UCSD-AML1 (cell line): ENCODE data around the gene PLEKHO2.
"Not testable (repeated sequence)": the region's sequence is repeated elsewhere in the genome, so short reads cannot be mapped to it uniquely, and the experiment has no call there.

Experiments
- DNase-seq: peaks from one replicate; lab custom pipeline; 2025; ENCODE audit not compliant: unreplicated experiment; lab: John Stamatoyannopoulos, UW

Gene PLEKHO2, protein sequence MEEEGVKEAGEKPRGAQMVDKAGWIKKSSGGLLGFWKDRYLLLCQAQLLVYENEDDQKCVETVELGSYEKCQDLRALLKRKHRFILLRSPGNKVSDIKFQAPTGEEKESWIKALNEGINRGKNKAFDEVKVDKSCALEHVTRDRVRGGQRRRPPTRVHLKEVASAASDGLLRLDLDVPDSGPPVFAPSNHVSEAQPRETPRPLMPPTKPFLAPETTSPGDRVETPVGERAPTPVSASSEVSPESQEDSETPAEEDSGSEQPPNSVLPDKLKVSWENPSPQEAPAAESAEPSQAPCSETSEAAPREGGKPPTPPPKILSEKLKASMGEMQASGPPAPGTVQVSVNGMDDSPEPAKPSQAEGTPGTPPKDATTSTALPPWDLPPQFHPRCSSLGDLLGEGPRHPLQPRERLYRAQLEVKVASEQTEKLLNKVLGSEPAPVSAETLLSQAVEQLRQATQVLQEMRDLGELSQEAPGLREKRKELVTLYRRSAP

DNA sequence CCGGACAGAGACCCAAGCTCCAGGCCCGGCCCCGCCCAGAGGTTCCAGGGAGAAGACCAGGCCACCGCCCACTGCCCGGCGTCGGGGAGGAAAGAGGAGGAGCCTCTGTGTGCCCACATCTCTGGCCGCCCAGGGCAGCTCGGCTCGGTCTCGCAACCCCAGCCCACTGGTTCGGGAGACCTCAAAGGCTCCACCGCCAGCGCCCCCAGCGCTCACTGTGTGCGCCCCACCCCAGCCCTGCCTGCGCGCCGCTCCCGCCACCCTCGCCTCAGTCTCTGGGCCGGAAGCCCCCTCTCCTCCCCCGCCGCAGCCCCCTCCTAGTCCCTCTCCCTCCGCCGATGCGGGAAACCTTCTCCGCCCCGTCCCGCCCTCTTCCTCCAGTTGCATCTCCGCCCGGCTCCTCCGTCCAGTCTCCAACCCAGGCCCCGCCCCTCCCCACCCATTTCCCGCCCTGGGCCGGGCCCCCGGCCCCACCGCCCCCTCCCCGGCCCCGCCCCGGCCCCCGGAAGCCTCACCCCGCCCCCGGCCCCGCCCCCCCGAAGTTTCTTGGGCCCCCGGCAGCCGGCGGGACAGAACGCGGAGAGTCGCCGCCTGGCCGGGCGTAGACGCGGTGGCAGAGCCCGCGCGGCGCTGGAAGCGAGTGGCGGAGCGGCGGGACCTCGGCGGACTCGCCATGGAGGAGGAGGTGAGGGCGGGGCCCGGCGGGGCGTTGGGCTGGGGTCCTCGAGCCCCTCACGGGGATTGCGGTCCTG lies at the start of gene PLEKHO2:
PLEKHO2 (plus strand) TSS at position 572 of the 752 bp plus-strand sequence; CDS start at position 674, 102 bp downstream.
- DNase-seq = peak; percentile 98

DNA sequence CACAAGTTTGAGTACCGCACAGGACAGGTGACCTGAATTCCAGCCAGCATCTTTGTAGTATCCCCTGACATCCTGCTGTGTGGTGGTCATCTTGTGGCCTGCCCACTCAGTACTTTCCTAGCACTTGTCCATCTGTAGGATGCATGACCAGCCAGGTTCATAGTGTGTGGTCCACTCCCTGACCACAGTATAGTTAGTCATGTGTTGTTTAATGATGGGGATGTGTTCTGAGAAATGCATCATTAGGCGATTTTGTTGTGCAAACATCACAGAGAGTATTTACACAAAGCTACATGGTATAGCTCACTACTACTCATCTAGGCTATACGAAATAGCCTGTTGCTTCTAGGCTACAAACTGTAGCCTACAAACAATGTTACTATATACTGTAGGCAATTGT lies 49.4 kb upstream of the PLEKHO2 start:
- DNase-seq = no peak

DNA sequence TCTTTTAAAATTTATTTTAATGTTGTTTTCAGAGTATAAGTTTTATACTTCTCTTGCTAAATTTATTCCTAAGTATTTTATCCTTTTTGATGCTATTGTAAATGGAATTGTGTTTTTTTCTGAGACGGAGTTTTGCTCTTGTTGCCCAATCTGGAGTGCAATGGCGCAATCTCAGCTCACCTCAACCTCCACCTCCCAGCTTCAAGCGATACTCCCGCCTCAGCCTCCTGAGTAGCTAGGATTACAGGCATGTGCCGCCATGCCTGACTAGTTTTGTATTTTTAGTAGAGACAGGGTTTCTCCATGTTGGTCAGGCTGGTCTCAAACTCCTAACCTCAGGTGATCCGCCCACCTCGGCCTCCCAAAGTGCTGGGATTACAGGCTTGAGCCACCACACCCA lies 46.4 kb upstream of the PLEKHO2 start:
- DNase-seq = not testable (repeated sequence)

DNA sequence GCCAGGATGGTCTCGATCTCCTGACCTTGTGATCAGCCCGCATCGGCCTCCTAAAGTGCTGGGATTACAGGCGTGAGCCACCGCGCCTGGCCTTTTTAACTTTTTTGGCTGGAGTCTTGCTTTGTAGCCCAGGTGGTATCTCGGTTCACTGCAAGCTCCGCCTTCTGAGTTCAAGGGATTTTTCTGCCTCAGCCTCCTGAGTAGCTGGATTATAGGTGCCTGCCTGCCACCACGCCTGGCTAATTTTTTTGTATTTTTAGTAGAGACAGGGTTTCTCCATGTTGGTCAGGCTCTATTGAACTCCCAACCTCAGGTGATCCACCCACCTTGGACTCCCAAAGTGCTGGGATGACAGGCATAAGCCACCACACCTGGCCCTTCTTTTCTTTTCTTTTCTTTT lies 45.8 kb upstream of the PLEKHO2 start:
- DNase-seq = not testable (repeated sequence)

DNA sequence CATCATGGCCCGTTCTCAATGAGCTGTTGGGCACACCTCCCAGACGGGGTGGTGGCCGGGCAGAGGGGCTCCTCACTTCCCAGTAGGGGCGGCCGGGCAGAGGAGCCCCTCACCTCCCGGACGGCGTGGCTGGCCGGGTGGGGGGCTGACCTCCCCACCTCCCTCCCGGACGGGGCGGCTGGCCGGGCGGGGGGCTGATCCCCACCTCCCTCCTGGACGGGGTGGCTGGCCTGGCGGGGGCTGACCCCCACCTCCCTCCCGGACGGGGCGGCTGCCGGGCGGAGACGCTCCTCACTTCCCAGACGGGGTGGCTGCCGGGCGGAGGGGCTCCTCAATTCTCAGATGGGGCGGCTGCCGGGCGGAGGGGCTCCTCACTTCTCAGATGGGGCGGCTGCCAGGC lies 42.8 kb upstream of the PLEKHO2 start:
- not testable (repeated sequence) for DNase-seq

DNA sequence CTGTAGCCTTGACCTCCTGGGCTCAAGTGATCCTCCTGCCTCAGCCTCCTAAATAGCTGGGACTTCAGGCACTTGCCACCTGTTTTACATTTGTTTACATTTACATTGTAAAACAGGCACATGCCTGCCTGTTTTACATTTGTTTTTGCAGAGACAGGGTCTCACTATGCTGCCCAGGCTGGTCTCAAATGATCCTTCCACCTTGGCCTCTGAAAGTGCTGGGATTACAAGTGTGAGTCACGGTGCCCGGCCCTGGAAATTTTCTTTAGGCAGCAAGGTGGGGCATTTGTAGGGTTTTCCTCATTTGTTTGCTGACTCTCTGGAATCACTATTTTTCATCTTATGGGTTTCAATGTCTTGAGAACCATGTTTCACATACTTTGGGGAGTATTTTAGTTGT lies 41.2 kb upstream of the PLEKHO2 start:
- DNase-seq = no peak

DNA sequence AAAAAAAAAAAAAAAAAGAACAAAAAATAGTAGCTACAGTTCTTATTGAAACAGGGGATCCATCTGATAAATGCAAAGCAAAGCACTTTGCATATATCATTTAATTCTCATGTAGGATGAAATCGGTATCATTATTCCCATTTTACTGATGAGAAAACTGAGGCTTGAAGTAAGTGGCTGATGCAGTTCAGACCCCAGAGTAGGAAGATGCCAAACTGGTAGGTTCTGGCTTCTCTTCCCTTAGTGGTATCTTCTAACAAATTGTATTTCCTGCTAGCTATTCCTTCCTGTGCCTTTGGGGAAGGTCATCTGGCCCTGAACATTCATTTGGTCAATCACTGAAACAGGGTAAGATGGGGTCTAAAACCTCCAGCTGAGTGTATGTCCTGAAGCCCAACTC lies 38.2 kb upstream of the PLEKHO2 start:
- DNase-seq = no peak

DNA sequence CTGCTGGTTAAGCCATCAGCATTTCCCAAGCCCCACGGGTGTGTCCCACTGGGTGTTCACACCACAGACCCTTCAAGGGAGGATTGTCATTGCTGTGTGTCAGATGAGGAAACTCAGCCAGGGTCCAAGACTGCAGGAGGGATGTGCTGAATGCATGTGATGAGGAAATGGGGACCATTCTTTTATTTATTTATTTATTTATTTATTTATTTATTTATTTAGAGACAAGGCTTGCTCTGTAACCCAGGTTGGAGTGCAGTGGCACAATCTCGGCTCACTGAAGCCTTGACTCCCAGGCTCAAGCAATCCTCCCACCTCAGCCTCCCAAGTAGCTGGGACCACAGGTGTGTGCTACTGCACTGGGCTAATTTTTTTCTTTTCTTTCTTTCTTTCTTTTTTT lies 37.1 kb upstream of the PLEKHO2 start:
- DNase-seq = no peak

DNA sequence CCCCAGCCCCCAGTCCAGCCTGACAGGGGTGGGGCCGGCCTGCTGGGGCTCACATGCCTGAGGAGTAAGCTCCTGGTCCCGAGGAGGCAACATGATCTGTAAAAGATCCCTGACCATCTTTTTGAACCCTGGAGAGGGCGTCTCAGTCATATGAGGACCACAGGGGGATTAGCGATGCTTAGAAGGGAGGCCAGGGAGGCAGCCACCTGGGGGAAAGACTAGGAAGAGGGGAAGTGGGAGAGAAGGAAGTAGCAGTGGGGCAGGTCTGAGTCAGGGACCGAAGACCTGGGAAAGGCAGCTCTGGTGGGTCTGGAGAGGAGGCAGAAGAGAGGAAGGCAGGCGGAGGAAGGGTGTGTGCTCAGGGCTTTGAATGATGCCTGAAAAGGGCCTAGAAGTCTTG lies 35.2 kb upstream of the PLEKHO2 start:
- DNase-seq = no peak

DNA sequence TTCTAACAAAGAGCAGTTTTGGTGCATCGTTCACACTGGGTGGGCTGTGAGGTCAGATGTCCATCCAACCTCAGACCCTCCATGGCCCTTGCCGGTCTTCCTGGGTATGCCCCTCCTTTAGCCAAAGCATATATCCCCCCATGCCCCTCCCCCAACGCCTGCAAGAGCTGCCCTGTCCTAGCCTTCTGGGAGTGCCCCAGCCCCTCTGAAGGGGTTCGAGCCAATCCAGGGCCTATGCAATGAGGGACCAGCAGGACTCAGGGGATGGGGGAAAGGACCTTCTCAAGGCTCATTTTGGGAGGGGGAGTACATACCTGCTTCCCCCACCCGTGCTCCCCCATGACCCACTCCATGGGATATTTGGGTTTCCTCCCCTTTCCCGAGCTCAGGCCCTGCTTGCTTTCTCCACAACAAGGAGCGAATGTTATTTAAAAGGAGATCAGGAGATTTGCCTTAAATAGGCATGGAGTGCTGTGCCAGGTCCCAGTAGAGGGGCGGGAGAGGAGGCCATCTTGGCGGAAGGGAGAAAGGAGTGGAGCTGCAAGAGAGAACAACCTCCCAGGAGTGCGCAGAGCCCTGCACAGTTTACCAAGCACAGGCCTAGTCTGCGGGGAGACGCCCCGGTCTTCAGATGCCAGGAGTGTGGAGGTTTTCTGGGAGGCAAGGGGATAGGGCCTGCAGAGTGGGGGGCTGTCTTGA lies 34.5 kb upstream of the PLEKHO2 start:
- DNase-seq = no peak

DNA sequence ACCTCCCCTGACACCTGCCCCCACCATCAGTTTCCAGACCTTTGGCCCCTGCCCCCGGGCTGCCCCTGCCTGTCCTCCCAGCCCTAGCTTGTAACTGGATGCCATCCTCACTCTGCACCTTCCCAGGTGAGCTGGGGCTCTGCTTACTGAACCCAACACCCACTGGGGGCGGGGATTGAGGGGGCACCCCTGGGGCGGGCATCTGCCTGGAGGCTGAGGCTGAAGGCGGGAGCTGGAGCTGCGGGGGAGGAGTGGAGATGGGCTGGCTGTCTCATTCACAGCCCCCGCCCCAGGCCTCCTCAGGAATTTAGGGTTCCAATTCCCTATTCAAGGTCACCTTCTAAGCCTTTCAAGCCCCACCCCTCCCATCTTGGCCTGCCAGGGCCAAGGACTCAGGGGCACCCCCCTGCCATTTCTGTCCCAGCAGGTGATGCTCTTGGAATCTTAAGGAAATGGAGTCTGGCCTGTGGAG lies 33.9 kb upstream of the PLEKHO2 start:
- DNase-seq = no peak

DNA sequence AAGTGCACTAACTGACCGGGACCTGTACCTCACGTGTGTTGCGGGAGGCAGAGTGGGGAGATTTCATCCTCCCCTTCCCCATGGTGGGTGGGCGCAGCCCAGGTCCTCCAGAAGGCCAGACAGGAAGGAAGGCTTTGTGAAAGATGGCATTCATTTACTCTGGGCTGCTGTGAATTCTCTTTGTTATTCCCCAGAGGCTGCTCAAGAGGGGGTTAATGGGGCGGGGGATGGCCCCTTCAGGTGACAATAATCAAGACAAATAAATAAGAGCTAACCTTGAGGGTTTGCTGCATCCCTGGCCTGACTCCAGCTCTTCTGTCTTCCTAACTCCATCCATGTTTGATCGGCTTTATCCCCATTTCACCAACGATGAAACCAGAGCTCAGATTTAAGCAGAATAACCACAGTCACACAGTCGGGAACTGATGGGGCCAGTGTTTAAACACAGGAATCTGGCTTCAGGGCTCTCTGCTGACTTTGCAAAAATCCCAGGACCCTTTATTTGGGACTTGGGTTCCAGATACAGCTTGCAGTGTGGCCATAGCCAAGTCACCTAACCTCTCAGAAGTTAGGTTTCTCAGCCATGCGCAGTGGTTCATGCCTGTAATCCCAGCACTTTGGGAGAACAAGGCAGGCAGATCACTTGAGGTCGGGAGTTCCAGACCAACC lies 32.8 kb upstream of the PLEKHO2 start:
- DNase-seq = no peak

DNA sequence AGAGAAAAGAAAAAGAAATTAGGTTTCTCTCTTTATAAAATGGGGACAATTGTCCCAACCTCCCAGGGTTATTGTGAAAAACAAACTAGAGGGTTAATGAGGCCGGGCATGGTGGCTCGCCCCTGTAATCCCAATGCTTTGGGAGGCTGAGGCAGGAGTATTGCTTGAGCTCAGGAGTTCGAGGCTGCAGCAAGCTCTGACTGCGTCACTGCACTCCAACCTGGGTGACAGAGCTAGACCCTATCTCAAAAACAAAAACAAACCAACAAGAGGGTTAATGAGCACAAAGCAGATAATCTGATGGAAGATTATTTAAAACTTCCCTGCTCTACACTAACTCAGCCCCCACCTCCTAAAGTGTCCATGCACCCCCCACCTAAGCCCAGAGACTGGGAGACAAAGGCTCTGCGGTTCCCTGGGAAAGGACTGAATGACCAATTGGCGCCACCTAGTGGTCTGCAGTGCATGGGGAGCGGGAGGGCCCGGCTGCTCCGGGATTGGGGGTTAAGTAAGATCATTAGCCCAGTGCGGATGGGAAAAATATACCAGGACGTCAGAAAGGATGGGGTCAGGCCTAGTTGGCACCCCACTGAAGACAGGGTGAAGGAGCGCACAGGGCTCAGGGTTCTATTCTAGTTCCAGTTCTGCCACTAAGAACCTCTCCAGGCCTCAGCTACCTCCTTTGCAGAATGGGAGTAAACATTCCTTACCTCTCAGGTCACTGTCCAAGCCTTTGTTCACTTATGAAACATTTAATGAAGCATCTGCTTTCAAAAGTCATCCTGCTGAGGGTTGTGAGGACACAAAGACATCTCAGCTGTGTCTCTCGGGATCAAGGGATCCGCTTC lies 31.8 kb upstream of the PLEKHO2 start:
- DNase-seq = peak; percentile 63

DNA sequence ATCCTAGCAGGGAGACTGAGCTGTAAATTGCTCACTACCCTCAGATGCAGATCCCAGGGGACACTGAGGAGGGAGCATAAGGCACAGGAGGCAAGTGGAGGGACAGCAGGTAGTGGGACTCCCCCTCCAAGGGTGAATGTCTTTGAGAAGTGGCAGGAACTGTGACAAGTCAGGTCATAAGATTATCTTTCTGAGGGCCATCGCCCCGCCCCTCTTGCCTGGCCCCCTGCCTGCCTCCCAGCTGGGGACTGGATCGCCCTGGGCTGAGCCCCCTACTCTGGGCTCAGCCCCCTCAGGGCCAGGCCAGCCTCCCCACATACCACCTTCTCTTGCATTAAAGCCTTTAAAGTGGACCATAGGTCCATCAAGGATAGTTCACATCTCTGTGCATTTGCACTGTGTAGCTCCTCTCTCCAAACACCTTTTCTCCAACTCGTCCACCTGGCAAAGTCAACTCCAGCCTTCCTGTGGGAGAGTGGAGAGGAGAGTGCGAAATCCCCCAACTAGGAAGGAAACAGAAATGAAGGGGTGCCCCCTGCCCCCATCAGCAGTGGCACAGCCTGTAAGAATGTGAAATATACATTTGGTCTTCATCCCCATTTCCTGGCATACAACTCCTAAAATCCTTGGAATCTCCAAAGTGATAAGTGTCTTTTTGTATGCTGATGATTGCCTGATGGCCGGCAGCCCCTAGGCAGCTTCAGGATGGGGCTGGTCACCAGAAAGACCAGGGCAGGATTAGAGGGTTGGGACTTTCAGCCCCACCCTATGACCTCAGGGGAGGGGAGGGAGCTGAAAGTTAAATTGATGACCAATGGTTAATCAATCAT lies 31.0 kb upstream of the PLEKHO2 start:
- no peak for DNase-seq

DNA sequence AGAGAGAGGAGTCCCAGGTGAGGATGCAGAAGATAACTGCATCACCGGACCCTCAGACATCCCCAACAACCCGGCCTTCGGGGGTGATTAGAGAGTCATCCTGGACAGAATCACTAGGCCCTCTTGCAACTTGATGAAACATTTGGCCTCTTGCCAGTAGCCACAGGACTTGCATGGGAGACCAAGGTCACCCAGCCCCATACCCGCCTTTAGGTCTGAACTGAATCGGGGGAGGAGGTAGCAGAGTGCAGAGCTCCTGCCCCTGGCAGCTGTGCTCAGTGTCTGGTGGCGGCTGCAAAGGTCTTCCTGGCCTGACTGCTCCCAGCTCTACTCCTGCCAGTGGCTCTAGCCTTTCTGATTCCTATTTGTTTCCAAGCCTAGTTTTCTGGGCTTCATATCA lies 28.6 kb upstream of the PLEKHO2 start:
- peak; percentile 23 for DNase-seq

DNA sequence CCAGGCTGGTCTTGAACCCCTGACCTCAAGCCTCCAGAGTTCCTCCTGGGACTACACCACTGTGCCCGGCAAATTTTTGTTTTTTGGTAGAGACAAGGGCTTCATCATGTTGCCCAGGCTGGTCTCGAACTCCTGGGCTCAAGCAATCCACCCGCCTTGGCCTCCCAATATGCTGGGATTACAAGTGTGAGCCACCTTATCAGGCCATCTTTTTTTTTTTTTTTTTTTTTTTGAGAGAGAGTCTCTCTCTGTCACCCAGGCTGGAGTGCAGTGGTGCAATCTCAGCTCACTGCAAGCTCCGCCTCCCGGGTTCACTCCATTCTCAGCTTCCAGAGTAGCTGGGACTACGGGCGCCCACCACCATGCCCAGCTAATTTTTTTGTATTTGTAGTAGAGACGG lies 27.4 kb upstream of the PLEKHO2 start:
- not testable (repeated sequence) for DNase-seq

DNA sequence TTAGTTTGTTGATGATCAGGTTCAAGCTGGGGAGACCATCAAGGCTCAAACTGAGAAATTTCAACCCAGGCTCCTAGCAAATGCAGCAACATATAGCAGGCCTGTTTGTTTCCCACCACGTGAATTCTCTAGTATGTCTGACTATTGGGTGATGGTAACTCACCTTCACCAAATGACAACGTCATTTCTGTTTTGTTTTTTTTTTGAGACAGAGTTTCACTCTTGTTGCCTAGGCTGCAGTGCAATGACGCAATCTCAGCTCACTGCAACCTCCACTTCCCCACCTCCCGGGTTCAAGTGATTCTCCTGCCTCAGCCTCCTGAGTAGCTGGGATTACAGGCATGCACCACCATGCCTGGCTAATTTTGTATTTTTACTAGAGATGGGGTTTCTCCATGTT lies 26.8 kb upstream of the PLEKHO2 start:
- not testable (repeated sequence) for DNase-seq

DNA sequence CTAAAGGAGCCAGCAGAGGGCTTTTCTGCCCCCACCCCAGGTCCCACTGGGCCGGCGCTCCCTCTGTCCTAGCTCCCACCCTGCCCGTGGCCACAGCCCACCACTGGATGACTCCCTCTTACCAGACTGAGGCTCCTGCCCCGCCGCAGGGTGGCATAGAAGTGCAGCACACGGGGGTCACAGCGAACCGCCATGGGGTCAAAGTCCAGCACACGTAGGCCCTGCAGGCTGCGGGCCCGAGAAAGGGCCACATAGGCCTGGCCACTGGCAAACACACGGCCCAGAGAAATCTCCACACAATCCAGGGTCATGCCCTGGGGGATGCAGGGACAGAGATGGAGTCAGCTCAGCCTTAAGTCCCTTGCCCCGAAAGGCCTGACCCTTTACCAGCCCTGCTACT lies 25.3 kb upstream of the PLEKHO2 start:
- no peak for DNase-seq

DNA sequence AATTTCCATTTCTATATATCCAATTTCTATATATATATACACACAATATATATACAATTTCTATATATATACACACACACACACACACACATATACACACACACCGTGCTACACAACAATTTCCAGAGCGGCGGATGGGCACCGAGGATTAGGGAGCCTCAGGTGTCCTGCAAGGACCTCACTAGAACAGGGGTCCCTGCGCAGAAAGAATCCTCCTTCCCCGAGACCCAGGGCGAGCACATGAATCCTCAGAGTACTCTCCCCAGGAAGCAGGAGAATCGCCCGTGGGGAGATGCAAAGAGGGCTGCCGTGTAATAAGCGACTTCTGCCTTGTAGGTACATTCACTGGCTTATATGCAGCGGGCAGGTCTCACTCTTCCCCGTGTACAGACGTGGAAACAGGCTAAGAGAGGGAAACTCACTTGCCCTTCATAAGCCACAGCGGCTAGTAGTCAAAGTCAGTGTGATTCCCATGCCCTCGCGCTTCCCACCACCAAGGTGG lies 16.7 kb upstream of the PLEKHO2 start:
- no peak for DNase-seq
